GM18873 (cell line): Measurements from ENCODE around the gene PXYLP1.
A peak's percentile ranks its signal among the peaks of the same experiment; 100 is the strongest.
"Not testable (repeated sequence)": the region's sequence is repeated elsewhere in the genome, so short reads cannot be mapped to it uniquely, and the experiment has no call there.

Experiments
- ATAC-seq: cut with Tn5 transposase; IDR thresholded peaks from one replicate; pipeline ENCODE4 v1.9.1; 2021; ENCODE audit warnings: mild to moderate bottlenecking, moderate library complexity, moderate number of reproducible peaks; ENCODE audit not compliant: unreplicated experiment, low FRiP score

PXYLP1 gene

DNA sequence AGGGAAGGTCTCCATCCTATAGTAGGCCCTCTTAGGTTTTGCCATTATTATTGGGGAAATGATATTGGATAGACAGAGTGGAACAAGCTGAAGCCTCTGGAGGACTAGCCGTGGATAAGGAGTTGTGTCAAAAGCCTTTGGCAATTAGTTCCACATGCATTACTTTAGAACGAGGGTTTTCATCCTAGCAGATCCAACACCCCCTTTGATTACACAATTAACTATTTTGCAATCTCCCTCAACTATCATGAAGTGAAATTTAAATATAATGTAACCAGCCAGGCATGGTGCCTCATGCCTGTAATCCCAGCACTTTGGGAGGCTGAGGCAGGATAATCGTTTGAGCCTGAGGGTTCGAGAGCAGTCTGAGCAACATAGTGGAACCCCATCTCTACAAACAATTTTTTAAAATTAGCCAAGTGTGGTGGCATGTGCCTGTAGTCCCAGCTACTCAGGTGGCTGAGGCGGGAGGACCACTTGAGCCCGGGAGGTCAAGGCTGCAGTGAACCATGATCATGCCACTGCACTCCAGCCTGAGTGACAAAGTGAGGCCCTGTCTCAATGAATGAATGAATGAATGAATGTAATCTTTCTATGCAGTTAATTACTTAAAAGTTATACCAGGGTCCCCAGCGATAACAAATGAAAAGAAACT is 56.8 kb downstream of the PXYLP1 start:
- no peak for ATAC-seq

DNA sequence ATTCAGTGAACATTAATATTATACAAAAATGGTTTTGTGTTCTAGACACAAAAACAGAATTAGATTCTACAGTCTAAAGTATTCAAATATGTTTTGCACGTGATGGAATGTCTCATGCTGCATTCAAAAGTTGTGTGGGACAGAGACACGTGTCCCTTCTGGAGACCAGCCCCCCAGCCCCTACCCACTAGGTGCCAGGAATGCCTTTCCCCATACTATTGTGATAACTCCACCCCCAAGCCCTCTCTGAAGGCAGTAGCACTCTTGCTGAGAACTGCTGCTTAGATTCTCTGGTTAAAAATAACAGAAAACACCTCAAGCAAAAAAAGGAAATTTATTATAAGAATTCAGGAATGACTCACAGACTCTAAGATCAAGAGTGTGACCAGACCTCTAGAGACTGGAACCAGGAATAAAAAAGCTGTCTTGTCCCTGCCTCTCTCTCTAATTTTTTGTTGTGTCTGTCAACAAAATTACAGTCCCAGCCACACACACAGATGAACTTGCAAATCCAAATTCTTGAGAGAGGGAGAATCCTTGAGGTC is 57.7 kb downstream of the PXYLP1 start:
- no peak for ATAC-seq

DNA sequence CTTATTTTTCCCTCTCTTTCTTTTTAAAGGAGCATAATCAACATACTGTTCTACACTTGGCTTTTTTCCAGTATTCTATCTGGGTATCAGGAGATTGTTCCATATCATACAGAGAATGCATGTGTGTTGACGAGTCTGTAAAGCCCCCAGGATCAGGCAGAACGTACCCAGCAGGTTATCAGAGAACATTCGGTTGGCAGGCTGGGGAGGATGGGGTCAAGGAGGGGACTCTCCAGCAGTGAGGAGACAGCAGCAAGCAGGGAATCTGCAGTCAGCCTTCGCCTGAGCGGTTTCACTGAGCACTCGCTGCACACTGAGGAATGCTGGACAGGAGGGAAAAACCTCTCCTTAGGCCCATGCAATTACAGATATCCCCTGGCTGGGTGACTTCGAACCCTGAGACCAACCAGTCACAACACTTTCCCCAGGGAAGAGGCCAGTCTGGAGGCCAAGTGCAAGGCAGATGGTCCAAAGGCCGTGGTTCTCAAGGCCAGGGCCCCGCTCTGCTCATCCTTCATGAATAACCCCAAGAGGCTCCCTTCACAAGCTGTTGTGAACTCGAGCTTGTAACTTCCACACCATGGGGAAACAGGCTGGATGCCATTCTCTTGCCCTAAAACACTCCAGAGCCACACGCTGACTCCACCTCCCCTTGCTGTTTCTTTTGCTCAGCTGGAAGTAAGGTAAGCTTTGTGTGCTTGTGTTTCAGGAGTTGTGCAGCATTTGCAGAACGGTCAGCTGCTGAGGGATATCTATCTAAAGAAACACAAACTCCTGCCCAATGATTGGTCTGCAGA is 60.1 kb downstream of the PXYLP1 start:
- no peak for ATAC-seq

DNA sequence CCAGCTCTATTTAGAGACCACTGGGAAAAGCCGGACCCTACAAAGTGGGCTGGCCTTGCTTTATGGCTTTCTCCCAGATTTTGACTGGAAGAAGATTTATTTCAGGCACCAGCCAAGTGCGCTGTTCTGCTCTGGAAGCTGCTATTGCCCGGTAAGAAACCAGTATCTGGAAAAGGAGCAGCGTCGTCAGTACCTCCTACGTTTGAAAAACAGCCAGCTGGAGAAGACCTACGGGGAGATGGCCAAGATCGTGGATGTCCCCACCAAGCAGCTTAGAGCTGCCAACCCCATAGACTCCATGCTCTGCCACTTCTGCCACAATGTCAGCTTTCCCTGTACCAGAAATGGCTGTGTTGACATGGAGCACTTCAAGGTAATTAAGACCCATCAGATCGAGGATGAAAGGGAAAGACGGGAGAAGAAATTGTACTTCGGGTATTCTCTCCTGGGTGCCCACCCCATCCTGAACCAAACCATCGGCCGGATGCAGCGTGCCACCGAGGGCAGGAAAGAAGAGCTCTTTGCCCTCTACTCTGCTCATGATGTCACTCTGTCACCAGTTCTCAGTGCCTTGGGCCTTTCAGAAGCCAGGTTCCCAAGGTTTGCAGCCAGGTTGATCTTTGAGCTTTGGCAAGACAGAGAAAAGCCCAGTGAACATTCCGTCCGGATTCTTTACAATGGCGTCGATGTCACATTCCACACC is 60.9 kb downstream of the PXYLP1 start:
- ATAC-seq = no peak

DNA sequence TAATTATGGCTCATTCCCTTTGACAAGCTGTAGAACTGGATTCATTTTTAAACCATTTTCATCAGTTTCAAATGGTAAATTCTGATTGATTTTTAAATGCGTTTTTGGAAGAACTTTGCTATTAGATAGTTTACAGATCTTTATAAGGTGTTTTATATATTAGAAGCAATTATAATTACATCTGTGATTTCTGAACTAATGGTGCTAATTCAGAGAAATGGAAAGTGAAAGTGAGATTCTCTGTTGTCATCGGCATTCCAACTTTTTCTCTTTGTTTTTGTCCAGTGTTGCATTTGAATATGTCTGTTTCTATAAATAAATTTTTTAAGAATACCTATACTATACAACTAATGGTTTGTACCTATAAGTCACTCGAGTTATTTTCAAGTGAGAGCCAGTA is 62.7 kb downstream of the PXYLP1 start:
- no peak for ATAC-seq

DNA sequence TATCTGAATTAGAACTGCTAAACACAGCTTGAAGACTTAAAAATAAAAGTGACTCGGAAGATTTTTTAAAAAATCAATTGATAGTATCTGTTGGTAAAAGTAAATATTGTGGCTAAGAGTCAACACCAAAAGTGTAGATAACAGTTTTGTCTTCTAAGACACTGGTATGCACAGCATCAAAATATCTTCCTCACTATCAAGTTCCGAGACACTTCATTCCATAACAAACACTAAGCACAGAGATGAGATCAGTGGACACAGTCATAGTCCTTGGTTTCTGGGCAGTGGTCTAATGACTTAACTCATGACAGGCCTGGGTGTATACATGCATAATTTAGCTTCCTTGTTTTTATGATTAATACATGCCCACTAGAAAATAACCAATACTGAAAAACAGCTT is 63.2 kb downstream of the PXYLP1 start:
- no peak for ATAC-seq

DNA sequence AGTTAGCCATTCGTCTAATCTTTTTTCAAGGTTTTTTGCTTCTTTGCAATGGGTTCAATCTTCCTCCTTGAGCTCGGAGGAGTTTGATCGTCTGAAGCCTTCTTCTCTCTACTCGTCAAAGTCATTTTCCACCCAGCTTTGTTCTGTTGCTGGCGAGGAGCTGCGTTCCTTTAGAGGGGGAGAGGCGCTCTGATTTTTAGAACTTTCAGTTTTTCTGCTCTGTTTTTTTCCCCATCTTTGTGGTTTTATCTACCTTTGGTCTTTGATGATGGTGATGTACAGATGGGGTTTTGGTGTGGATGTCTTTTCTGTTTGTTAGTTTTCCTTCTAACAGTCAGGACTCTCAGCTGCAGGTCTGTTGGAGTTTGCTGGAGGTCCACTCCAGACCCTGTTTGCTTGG is 68.8 kb downstream of the PXYLP1 start:
- ATAC-seq = not testable (repeated sequence)

DNA sequence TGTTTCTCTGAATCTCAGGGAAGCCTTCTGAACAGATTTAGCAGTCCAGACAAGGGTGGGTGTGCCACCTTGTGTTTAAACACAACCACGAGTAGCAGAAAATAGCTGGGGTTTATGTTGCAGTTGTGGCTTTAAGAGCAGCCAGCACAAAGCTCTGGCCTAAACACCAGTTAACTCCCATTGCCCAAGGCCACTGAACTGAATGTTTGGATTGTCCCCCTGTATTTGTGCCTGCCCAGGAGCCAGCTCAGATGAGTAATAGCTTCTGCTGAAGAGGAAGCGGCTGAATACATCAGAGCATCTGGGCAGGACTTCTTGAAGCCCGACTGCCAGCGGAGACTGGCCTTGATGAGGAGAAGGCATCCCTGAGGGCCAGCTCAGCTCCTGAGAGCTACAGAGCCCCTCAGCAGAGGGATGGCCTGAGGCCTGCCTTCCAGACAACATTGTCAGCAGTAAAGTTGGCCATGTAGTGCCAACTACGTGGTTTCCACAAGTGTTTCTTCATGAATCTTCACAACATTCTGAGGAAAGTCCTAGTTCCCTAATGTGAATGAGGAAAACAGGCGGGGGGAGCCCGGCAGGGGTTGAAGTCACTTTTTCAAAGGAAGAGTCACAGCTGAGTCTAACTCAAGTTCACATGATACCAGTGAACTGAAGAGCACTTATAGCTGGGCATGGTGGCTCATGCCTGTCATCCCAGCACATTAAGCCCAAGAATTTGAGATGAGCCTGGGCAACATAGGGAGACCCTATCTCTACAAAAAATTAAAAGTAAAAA is 70.9 kb downstream of the PXYLP1 start:
- ATAC-seq = no peak

DNA sequence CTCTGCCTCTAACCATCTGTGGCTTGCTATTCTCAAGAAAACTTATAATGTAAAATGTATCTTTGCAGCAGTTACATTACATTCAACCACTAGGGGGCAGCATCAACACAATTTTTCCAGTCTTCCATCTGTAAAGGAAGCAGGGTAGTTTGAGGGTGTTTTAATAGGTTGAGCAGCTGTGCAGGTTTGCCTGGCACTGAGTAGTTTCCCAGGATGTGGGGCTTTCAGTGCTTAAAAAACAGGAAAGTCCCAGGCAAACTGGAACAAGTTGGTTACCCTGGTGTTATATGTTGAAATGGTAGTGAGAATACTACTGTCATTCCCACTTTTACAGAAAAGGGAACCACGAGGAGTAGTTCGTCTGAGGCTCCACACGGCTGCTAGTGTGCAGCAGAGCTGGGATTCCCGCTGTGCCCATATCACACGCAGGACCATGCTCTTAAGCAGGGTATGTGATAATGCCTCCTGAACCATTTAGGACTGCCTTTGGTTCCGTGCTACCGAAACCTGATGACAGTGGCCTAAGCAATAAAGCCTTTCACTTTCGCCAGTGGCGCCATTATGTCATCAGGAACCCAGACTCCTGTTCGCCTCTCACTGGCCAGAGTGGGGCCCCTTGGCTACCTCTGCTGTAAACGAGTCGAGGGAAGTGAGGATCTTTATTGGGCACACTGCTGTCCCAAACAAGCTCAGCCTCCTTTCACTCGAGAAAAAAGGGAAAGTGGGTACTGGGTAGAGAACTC is 72.0 kb downstream of the PXYLP1 start:
- ATAC-seq = no peak

DNA sequence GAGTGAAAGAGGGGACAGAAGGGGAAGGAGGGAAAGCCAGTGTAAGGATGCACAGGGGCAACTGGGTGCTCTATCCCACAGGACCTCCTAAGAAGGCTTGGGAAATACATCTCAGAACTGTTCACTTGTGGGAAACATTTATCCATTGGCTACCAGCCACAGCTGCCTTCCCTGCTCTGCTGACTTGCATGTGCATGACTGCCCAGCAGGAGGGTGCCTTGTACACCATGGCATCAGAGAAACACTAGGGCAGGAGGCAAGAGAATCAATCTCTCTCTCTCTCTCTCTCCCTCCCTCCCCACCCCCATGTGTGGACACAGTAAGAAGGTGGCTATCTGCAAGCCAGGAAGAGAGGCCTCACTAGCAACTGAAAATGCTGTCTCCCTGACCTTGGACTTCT is 73.8 kb downstream of the PXYLP1 start:
- no peak for ATAC-seq

DNA sequence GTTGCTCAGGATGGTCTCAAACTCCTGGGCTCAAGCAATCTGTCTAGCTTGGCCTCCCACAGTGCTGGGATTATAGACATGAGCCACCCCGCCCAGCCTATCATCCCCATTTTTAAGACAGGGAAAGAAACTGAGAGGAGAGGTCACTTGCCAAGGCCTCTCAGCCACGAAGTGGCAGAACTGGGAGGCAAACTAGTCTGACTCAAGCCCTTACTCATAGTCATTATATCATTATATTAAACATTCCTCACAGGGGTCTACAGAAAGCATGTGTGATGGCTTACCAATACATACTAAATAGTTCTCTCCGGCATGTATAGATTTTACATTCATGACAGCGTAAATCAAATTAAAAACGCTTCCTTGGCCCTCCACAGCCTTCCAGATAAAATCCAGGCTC is 74.7 kb downstream of the PXYLP1 start:
- ATAC-seq = no peak

DNA sequence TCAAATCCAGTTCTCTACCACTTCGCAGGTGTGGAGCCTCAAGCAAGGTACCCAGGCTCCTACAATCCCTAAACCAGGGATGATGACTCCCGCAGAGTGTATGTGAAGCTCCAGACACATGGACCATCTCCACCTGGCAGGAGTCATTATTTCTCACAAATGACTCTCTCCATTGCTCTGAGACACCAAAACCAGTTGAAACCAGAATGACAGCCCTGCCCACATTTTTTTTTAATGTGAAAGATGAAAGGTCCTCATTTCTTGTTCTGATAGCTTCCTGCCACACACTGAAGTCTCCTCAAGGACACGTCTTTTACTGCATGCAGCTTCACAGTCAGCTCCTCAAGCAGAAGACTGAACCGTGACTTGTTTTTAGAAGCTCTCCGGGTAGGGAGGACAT is 75.3 kb downstream of the PXYLP1 start:
- ATAC-seq = no peak

DNA sequence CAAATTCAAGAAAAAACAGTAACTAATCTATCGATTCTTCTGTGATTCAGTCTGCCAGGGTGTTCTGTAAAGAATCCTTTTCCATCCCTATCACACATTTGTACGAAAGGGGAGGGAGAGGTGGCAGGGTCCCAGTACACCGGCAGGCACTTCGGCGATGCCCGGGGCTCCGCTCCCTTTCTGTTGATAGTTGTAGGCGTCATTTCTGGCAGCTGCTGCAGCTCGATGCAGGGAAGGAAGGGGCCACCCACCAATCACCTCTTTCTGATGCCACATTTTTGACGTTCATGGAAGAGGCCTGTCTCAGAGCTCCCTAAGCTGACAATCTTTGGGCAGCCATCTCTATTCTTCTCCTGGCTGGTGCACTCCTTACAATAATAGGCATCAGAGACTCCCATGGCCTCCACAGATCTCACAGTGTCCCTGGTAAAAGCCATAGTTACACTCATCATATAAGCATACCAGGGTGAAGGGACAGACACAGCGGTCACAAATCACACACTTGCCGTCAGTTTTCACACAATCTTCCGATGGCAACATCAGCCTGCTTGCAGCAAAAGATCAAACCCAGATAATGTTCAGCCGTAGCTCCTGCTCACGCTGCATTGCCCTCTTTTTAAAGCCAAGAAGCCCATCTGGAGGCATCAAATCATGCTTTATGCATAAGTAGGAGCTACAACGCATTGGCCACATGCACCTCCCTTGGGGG is 75.9 kb downstream of the PXYLP1 start:
- ATAC-seq = no peak

DNA sequence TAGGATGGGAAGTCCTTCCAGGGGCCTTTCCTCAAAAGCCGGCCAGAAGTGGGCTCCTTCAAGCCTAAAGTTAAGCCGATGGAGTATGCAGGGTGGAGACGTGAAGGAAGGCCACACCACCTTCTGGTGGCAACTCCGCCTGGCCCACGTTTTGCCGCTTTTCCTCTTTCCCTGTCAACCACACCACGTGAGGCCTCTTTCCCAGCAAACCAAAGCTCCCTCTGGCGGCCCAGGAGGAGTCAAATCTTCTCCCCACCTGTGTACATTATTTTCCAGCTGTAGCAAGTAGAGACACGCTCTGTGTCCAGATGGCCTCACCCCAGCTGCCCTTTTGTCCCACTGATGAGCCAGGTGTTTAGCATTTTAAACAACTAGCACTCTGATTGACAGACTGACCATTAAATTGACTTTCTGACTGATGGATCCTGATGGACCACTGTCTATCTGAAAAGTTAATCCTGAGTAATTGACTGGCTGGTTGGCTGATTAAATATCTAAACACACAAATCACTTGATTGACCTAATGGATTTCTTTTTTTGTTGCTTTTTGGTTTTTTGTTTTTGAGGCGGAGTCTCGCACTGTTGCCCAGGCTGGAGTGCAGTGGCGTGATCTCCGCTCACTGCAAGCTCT is 77.1 kb downstream of the PXYLP1 start:
- ATAC-seq = no peak

DNA sequence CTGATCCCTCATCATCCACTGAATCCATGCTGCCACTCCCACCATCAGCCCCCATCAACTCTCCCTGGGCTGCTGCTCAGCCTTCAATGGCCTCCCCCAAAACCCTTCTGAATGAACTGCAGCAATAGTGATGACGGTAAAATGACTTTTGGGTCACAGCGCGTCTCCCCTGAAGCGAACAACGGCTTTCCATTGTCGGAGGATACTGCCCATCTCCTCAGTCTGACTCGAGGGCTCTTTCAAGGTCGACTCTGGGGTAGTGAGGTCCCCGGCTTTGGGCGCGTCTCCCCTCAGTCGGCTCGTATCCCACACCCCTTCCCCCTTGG is 79.5 kb downstream of the PXYLP1 start:
- no peak for ATAC-seq

DNA sequence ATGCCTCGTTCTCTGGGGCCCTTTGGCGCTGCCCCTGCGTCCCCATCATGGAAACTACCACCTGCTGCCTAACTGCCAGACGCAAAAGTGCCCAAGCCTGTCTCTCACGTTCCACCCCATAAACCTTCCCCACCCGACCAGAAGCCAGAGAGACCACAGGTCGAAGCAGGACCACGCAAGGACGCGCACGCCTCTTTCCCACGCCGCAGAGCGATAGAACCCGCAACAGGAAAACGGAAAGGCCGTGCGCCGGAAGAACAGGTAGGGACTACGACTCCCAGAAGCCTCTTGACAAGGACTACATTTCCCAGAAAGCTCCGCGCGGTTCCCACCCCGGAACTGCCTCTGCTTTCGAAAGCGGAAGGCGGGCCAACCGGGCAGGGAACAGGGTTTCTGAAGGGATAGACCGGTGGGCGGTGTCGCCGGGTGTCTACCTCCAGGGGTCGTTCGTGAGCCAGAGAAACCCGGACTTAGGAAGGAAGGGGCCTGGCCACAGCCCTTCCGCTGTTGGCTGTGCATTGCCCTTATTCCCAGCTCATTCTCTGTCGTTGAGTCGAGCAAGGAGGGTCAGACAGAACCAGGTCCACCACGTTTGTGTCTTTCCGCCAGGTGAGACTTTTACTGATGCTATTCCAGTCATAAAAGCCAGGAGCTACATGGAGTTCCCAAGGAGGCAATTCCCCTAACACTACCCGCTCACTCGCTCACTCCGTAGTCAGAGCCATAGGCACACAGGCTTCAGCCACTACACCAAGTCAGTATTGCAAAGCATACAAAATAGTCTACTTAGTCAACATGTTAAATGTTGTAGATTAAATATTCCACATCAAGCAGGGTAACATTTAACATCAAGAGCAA is 80.1 kb downstream of the PXYLP1 start:
- peak; percentile 98 for ATAC-seq

DNA sequence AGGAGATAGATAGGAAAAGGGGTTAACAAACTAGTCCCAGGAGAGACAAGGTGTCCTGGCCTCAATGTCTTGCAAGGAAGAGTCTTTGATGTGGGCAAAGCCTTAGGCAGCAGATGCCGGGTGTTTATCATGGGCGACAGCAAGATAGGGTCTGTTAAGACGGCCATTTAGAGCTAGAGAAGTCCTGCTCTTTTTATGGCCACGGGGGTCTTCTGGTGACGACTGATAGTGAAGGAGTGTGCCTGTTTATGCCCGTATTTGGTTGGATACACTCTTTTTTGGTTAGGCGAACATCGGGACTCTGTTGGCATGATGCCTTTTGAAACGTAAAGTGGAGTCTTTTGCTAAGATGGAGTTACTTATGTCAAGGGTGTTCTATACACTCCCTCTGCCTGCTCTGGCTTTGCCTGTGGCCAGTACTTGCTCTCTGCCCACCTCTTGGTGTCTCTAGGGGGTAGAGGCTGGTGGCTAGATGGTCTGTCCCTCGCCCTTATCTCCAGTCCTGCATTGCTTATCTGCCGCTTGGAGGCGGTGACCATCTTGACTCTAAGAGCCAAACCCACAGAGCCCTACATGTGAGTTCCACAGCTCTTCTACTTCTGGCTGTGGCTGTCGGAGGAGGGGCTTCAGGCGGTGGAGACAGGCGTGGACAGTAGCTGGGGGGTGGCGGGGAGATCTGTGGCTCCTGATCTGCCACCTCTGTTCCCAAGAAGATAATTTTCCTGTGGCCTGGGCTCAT is 80.9 kb downstream of the PXYLP1 start:
- no peak for ATAC-seq
